ENCODE measurements around the gene MSI2. TPM values are rescaled to one million over a fixed set of nuclear protein-coding genes. Genes with fewer than 3 reads are reported as not detected.
"Not testable (repeated sequence)": the region's sequence is repeated elsewhere in the genome, so short reads cannot be mapped to it uniquely, and the experiment has no call there.

MSI2 gene
- total RNA-seq, 4 donors from 2014 or later: 9.9 to 18.5 (median 13.8) TPM

DNA sequence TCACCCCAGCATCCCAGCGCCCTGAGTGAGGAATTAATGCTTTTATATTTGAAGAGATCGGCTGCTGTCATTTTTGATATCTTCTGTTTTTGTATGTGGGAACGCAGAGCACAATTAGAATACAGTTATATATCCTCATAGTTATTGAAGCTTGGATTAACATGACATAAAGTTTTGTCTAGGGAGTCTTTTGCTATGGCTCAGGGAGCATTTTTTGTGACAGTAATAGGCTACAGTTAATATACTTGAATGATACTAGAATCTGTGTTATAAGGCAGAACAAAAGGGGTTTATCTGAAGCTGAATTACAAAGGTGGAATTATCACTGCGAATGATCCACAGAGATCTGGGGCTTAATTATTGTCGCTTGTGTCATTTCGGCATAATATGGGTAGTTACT lies 239.4 kb downstream of the MSI2 start:
- DNase-seq (ENCODE audit: low spot score in 2 of 2): no peak
- intact Hi-C loops (cut with DNase I; ENCODE audit: low total_unique reads): no loop called here
- no peak overlapping the region for H3K4me3 ChIP-seq (ENCODE audit: low read depth, poor library complexity, severe bottlenecking)
- 92 to 96% methylated on average over 6 of the region's 6 CpGs for WGBS, 2 donors
- TF ChIP-seq, protein P1, sequence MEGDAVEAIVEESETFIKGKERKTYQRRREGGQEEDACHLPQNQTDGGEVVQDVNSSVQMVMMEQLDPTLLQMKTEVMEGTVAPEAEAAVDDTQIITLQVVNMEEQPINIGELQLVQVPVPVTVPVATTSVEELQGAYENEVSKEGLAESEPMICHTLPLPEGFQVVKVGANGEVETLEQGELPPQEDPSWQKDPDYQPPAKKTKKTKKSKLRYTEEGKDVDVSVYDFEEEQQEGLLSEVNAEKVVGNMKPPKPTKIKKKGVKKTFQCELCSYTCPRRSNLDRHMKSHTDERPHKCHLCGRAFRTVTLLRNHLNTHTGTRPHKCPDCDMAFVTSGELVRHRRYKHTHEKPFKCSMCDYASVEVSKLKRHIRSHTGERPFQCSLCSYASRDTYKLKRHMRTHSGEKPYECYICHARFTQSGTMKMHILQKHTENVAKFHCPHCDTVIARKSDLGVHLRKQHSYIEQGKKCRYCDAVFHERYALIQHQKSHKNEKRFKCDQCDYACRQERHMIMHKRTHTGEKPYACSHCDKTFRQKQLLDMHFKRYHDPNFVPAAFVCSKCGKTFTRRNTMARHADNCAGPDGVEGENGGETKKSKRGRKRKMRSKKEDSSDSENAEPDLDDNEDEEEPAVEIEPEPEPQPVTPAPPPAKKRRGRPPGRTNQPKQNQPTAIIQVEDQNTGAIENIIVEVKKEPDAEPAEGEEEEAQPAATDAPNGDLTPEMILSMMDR (IDR thresholded peaks at IDR 0.05): no peak
- TF ChIP-seq POLR2A (IDR thresholded peaks at IDR 0.05): no peak

DNA sequence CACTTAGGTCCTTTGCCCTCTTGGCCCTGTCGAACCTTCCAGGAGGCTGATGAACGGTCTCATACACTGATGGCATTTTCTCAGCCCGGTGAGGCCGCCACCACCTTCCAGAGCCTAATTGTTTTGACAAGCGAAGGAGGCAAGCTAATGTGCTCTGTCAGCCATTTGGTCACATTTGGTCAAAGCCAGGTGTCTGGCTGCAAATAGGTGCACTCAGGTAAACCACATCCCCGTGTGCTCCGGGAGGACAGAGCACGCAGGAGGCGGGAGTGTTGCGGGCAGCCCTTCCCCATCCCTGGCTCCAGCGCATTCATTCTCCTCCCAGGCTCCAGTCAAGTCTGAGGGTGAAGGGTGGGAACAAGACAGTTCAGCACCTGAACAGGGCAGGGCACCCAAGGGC lies 240.1 kb downstream of the MSI2 start:
- intact Hi-C loops (cut with DNase I; ENCODE audit: low total_unique reads): no loop called here
- no peak for DNase-seq (ENCODE audit: low spot score in 2 of 2)
- 92 to 93% methylated on average over 11 of the region's 11 CpGs for WGBS, 2 donors

DNA sequence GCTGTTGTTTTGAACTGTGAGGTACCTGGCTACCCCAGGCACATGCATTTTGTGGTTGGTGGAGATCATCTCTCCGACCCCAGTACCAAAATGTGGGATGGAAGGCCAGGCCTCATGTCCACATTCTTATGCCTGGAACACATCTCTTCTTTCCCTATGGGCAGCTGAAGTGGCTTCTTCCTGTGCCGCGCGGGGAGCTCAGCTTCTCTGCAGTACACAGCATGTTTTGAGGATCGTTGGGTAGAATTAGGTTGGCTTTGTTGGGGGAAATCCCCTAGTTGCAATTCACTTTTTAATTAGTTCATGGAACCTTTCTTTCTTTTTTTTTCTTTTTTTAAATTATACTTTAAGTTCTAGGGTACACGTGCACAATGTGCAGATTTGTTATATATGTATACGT lies 242.1 kb downstream of the MSI2 start:
- no peak for TF ChIP-seq POLR2A (IDR thresholded peaks at IDR 0.05)
- TF ChIP-seq, protein P1 (IDR thresholded peaks at IDR 0.05): no peak

More for the DNA sequence above, 240.1 kb downstream of the MSI2 start:
- TF ChIP-seq, protein P1 (IDR thresholded peaks at IDR 0.05): no peak
- no peak for TF ChIP-seq POLR2A (IDR thresholded peaks at IDR 0.05)
- H3K4me3 ChIP-seq (ENCODE audit: low read depth, poor library complexity, severe bottlenecking): no peak overlapping the region

DNA sequence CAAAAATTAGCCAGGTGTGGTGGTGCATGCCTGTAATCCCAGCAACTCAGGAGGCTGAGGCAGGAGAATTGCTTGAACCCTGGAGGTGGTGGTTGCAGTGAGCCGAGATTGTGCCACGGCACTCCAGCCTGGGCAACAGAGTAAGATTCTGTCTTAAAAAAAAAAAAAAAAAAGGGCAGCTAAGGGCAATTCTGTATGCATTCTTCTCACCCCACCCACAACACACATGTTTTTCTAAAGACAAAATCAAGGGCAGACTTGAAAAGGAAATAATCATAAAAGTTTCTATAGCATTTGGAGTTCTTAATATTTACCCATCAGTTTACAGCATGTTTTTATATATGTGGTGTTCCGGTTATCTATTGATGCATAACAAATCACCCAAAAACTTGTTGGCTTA lies 242.9 kb downstream of the MSI2 start:
- DNase-seq (ENCODE audit: low spot score in 2 of 2); H3K4me3 ChIP-seq (ENCODE audit: low read depth, poor library complexity, severe bottlenecking); intact Hi-C loops (cut with DNase I; ENCODE audit: low total_unique reads): not testable (repeated sequence)
- WGBS, 2 donors: 87 to 90% methylated on average over 3 of the region's 3 CpGs

More for the DNA sequence above, 242.1 kb downstream of the MSI2 start:
- 88 to 93% methylated on average over 7 of the region's 7 CpGs for WGBS, 2 donors
- no peak overlapping the region for H3K4me3 ChIP-seq (ENCODE audit: low read depth, poor library complexity, severe bottlenecking)
- intact Hi-C loops (cut with DNase I; ENCODE audit: low total_unique reads): no loop called here
- DNase-seq (ENCODE audit: low spot score in 2 of 2): no peak

DNA sequence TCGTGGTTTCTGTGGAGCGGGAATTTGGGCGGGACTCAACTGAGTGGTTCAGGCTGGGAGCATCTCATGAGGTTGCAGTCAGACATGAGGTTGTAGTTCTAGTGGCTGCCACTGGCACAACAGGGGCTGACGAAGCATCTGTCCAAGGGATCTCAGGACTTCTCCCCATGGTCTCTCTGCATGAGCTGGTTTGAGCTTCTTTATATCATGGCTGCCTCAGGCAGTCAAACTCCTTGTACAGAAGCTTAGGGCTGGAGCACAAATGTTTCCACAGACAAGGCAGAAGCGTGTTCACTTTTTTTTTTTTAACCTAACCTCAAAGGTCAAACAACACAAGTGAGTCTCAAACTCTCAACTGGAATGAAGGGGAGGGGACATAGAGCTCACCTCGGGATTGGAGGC lies 243.3 kb downstream of the MSI2 start:
- WGBS, 2 donors: 67 to 76% methylated on average over 6 of the region's 6 CpGs
- intact Hi-C loops (cut with DNase I; ENCODE audit: low total_unique reads): no loop called here
- TF ChIP-seq, protein P1 (IDR thresholded peaks at IDR 0.05): no peak
- TF ChIP-seq POLR2A (IDR thresholded peaks at IDR 0.05): no peak
- DNase-seq (ENCODE audit: low spot score in 2 of 2): no peak
- H3K4me3 ChIP-seq (ENCODE audit: low read depth, poor library complexity, severe bottlenecking): no peak overlapping the region

DNA sequence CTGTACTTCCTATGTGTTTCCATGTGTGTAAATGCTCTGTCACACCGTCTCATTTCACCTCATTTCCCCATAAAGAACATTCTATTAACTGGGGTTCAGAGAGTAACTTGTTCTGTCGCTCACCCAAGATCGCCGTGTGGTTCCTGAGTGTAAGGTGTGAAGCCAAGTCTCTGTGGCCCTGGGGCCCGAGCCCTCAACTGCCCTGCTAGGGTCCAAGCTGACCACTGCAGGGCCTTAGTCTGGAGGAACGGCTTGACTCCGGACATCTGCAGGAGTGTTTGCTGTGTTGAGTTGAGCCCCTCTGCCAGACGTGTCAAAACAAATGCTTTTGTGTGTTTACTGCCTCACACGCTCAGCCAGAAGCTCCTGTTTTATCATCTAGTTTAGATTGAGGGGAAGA lies 244.7 kb downstream of the MSI2 start:
- TF ChIP-seq POLR2A (IDR thresholded peaks at IDR 0.05): no peak
- TF ChIP-seq, protein P1 (IDR thresholded peaks at IDR 0.05): no peak
- intact Hi-C loops (cut with DNase I; ENCODE audit: low total_unique reads): no loop called here
- 93 to 94% methylated on average over 9 of the region's 9 CpGs for WGBS, 2 donors
- H3K4me3 ChIP-seq (ENCODE audit: low read depth, poor library complexity, severe bottlenecking): no peak overlapping the region
- DNase-seq (ENCODE audit: low spot score in 2 of 2): no peak
